T-helper 22 cell (primary cell): Measurements from ENCODE around the gene KCNG2.
"Not testable (repeated sequence)": the region's sequence is repeated elsewhere in the genome, so short reads cannot be mapped to it uniquely, and the experiment has no call there.

Source experiments
- DNase-seq: peaks from one replicate; pipeline ENCODE4 v3.0.0-alpha.2; 2020; ENCODE audit warnings: low read depth

Gene KCNG2

GRCh38 chr18:79797518-79798345 lies at the start of gene KCNG2:
Gene KCNG2, plus strand, starts transcription at chr18:79797938. Its CDS starts 65,730 bp downstream, at chr18:79863668.
- no peak for DNase-seq

GRCh38 chr18:79748321-79749180 lies 49.2 kb upstream of the KCNG2 start:
- no peak for DNase-seq

- DNase-seq: no peak
Measured at GRCh38 chr18:79749251-79750191, 48.2 kb upstream of the KCNG2 start.

GRCh38 chr18:79750980-79751571 lies 46.7 kb upstream of the KCNG2 start:
- no peak for DNase-seq

GRCh38 chr18:79751918-79752578 lies 45.7 kb upstream of the KCNG2 start:
- not testable (repeated sequence) for DNase-seq

- not testable (repeated sequence) for DNase-seq
Measured at GRCh38 chr18:79752946-79753345, 44.8 kb upstream of the KCNG2 start.

GRCh38 chr18:79753391-79753851 lies 44.3 kb upstream of the KCNG2 start:
- DNase-seq: no peak

GRCh38 chr18:79754022-79754761 lies 43.5 kb upstream of the KCNG2 start:
- no peak for DNase-seq

- DNase-seq: no peak
Measured at GRCh38 chr18:79754831-79755351, 42.8 kb upstream of the KCNG2 start.

GRCh38 chr18:79755496-79756142 lies 42.1 kb upstream of the KCNG2 start:
- no peak for DNase-seq

GRCh38 chr18:79756143-79756500 lies 41.6 kb upstream of the KCNG2 start:
- DNase-seq: no peak

- no peak for DNase-seq
Measured at GRCh38 chr18:79756826-79757225, 40.9 kb upstream of the KCNG2 start.

GRCh38 chr18:79760348-79760747 lies 37.4 kb upstream of the KCNG2 start:
- DNase-seq: no peak

GRCh38 chr18:79760881-79761280 lies 36.9 kb upstream of the KCNG2 start:
- no peak for DNase-seq

GRCh38 chr18:79763407-79763806 lies 34.3 kb upstream of the KCNG2 start:
- DNase-seq: no peak

- DNase-seq: no peak
Measured at GRCh38 chr18:79764131-79764530, 33.6 kb upstream of the KCNG2 start.

GRCh38 chr18:79765491-79766245 lies 32.1 kb upstream of the KCNG2 start:
- DNase-seq: no peak

GRCh38 chr18:79766308-79766707 lies 31.4 kb upstream of the KCNG2 start:
- no peak for DNase-seq

GRCh38 chr18:79768745-79769144 lies 29.0 kb upstream of the KCNG2 start:
- no peak for DNase-seq
